Prostate gland (tissue), 1 donor: Measurements from ENCODE around the gene USP25.

Experiments
- POLR2A ChIP-seq: fragments of 450-650 bp; IDR thresholded peaks from one replicate; pipeline ENCODE4 v1.6.1; 2016; ENCODE audit warnings: antibody characterized with exemption, mild to moderate bottlenecking
- POLR2AphosphoS5 ChIP-seq: sonication (generic); formaldehyde crosslinking; IDR thresholded peaks from one replicate; pipeline ENCODE4 v1.6.1; 2017; ENCODE audit warnings: antibody characterized with exemption

GRCh38 chr21:15742694-15743093, 12.9 kb downstream of the USP25 start:
- TF ChIP-seq POLR2AphosphoS5: no peak
- no peak for TF ChIP-seq POLR2A
